Fibroblast of gingiva (primary cell): ENCODE measurements around the gene GDF2.

ENCODE experiments used
- DNase-seq: peaks from one replicate; pipeline ENCODE4 v3.0.0-alpha.2; 2011; ENCODE audit warnings: low read depth

The GDF2 gene

GRCh38 chr10:47311932-47312662, 10.2 kb upstream of the GDF2 start:
- DNase-seq: peak; percentile 57

GRCh38 chr10:47312663-47312995, 9.6 kb upstream of the GDF2 start:
- DNase-seq: no peak

GRCh38 chr10:47314416-47314970, 7.8 kb upstream of the GDF2 start:
- no peak for DNase-seq

- DNase-seq: no peak
These were observed 6.8 kb upstream of the GDF2 start for GRCh38 chr10:47315421-47315820.

GRCh38 chr10:47316131-47316530, 6.1 kb upstream of the GDF2 start:
- no peak for DNase-seq

- DNase-seq: no peak
These were observed 5.0 kb upstream of the GDF2 start for GRCh38 chr10:47317251-47317650.

- DNase-seq: no peak
These were observed 3.5 kb upstream of the GDF2 start for GRCh38 chr10:47318706-47319105.

GRCh38 chr10:47319784-47320183, 2.5 kb upstream of the GDF2 start:
- no peak for DNase-seq

GRCh38 chr10:47320812-47321211, 1.4 kb upstream of the GDF2 start:
- no peak for DNase-seq

GRCh38 chr10:47321521-47322195, 596 bp upstream of the GDF2 start:
- no peak for DNase-seq

GRCh38 chr10:47323087-47323486, 833 bp downstream of the GDF2 start:
- no peak for DNase-seq

- no peak for DNase-seq
These were observed 1.5 kb downstream of the GDF2 start for GRCh38 chr10:47323636-47324296.

GRCh38 chr10:47325303-47326291, 3.3 kb downstream of the GDF2 start:
- DNase-seq: no peak

- no peak for DNase-seq
These were observed 4.2 kb downstream of the GDF2 start for GRCh38 chr10:47326306-47326926.

- no peak for DNase-seq
These were observed 4.7 kb downstream of the GDF2 start for GRCh38 chr10:47326927-47327330.

- DNase-seq: no peak
These were observed 7.6 kb downstream of the GDF2 start for GRCh38 chr10:47329855-47330254.

GRCh38 chr10:47330366-47330765, 8.1 kb downstream of the GDF2 start:
- DNase-seq: no peak

- no peak for DNase-seq
These were observed 8.6 kb downstream of the GDF2 start for GRCh38 chr10:47330804-47331203.

- DNase-seq: no peak
These were observed 9.2 kb downstream of the GDF2 start for GRCh38 chr10:47331491-47331890.

- DNase-seq: no peak
These were observed 9.7 kb downstream of the GDF2 start for GRCh38 chr10:47331954-47332353.

GRCh38 chr10:47332371-47332770, 10.1 kb downstream of the GDF2 start:
- DNase-seq: no peak
